ENCODE data around the gene NT5C1A. TPM values are rescaled to one million over a fixed set of nuclear protein-coding genes. Genes with fewer than 3 reads are reported as not detected.

Gene NT5C1A
- polyA plus RNA-seq, 1 donor from 2014 or later, result not detected

GRCh38 chr1:39622427-39622826 is 49.5 kb downstream of the NT5C1A start:
- no peaks in the 10 kb centered on the region for H3F3A ChIP-seq (ENCODE audit: insufficient read depth, low read length, poor library complexity, severe bottlenecking)
- H4K20me1 ChIP-seq (ENCODE audit: insufficient read depth), result no peaks in the 10 kb centered on the region

GRCh38 chr1:39620659-39621165 is 51.2 kb downstream of the NT5C1A start:
- Histone ChIP-seq H4K20me1 (ENCODE audit: insufficient read depth) (no peaks in the 10 kb centered on the region), H3K4me2 (ENCODE audit: low read length) (no peak overlapping the region), H3K4me3 (ENCODE audit: low read length) (no peak overlapping the region), H3K9ac (ENCODE audit: low read length) (no peak overlapping the region), H3K9me3 (ENCODE audit: low read length) (no peaks in the 10 kb centered on the region), H3K79me2 (replicated peaks; ENCODE audit: insufficient read depth, low read length) (no peaks in the 10 kb centered on the region), H3F3A (ENCODE audit: insufficient read depth, low read length, poor library complexity, severe bottlenecking) (no peaks in the 10 kb centered on the region), H3K27me3 (ENCODE audit: insufficient read depth, low read depth, low read length) (no peaks in the 10 kb centered on the region), H3K27ac (ENCODE audit: low read length) (no peak overlapping the region), H3K36me3 (ENCODE audit: insufficient read depth, low read length) (no peaks in the 10 kb centered on the region), H2AFZ (ENCODE audit: low read depth, low read length) (no peak overlapping the region), H3K9me2 (ENCODE audit: insufficient read depth, low read length) (no peaks in the 10 kb centered on the region)
- TF ChIP-seq MXI1 (conservative IDR thresholded peaks at IDR 0.05; ENCODE audit: poor library complexity, severe bottlenecking), result no peak
- no peak for TF ChIP-seq RAD21 (conservative IDR thresholded peaks at IDR 0.05)
- no peak for TF ChIP-seq EP300 (conservative IDR thresholded peaks at IDR 0.05; ENCODE audit: poor library complexity, severe bottlenecking)

More at GRCh38 chr1:39622427-39622826, 49.5 kb downstream of the NT5C1A start:
- Histone ChIP-seq H2AFZ (ENCODE audit: low read depth, low read length) (no peak overlapping the region), H3K9me2 (ENCODE audit: insufficient read depth, low read length) (no peaks in the 10 kb centered on the region), H3K9me3 (ENCODE audit: low read length) (no peaks in the 10 kb centered on the region), H3K4me3 (ENCODE audit: low read length) (no peak overlapping the region), H3K79me2 (replicated peaks; ENCODE audit: insufficient read depth, low read length) (no peaks in the 10 kb centered on the region), H3K36me3 (ENCODE audit: insufficient read depth, low read length) (no peaks in the 10 kb centered on the region), H3K9ac (ENCODE audit: low read length) (no peak overlapping the region), H3K27ac (ENCODE audit: low read length) (no peak overlapping the region), H3K27me3 (ENCODE audit: insufficient read depth, low read depth, low read length) (no peaks in the 10 kb centered on the region), H3K4me2 (ENCODE audit: low read length) (no peak overlapping the region)
- TF ChIP-seq SMC3 (conservative IDR thresholded peaks at IDR 0.05; ENCODE audit: poor library complexity) (no peak), MXI1 (conservative IDR thresholded peaks at IDR 0.05; ENCODE audit: poor library complexity, severe bottlenecking) (no peak), CTCF (IDR thresholded peaks at IDR 0.05; ENCODE audit: poor library complexity, severe bottlenecking) (no peak), POLR2AphosphoS5 (IDR thresholded peaks at IDR 0.05) (no peak), EP300 (conservative IDR thresholded peaks at IDR 0.05; ENCODE audit: poor library complexity, severe bottlenecking) (no peak)

- H2AFZ ChIP-seq (ENCODE audit: low read depth, low read length), result no peak overlapping the region
Observed at GRCh38 chr1:39617488-39618049, 54.3 kb downstream of the NT5C1A start.

More at GRCh38 chr1:39617488-39618049, 54.3 kb downstream of the NT5C1A start:
- Histone ChIP-seq H3K9me3 (ENCODE audit: low read length) (no peaks in the 10 kb centered on the region), H3F3A (ENCODE audit: insufficient read depth, low read length, poor library complexity, severe bottlenecking) (no peaks in the 10 kb centered on the region), H3K27ac (ENCODE audit: low read length) (no peak overlapping the region), H4K20me1 (ENCODE audit: insufficient read depth) (no peaks in the 10 kb centered on the region), H3K4me2 (ENCODE audit: low read length) (no peak overlapping the region), H3K4me3 (ENCODE audit: low read length) (no peak overlapping the region), H3K9me2 (ENCODE audit: insufficient read depth, low read length) (no peaks in the 10 kb centered on the region), H3K27me3 (ENCODE audit: insufficient read depth, low read depth, low read length) (no peaks in the 10 kb centered on the region), H3K9ac (ENCODE audit: low read length) (no peak overlapping the region), H3K79me2 (replicated peaks; ENCODE audit: insufficient read depth, low read length) (no peaks in the 10 kb centered on the region), H3K36me3 (ENCODE audit: insufficient read depth, low read length) (no peaks in the 10 kb centered on the region)
- no peak for TF ChIP-seq TAF1 (IDR thresholded peaks at IDR 0.05; ENCODE audit: low read depth)
- no peak for TF ChIP-seq EP300 (conservative IDR thresholded peaks at IDR 0.05; ENCODE audit: poor library complexity, severe bottlenecking)
